Islet precursor cell (in vitro differentiated cells): Measurements from ENCODE around the gene TRIM37.
A peak's percentile ranks its signal among the peaks of the same experiment; 100 is the strongest.
"Not testable (repeated sequence)": the region's sequence is repeated elsewhere in the genome, so short reads cannot be mapped to it uniquely, and the experiment has no call there.

ENCODE experiments used
- DNase-seq: peaks from one replicate; pipeline ENCODE4 v3.0.0-alpha.2; 2018

Gene TRIM37

DNA sequence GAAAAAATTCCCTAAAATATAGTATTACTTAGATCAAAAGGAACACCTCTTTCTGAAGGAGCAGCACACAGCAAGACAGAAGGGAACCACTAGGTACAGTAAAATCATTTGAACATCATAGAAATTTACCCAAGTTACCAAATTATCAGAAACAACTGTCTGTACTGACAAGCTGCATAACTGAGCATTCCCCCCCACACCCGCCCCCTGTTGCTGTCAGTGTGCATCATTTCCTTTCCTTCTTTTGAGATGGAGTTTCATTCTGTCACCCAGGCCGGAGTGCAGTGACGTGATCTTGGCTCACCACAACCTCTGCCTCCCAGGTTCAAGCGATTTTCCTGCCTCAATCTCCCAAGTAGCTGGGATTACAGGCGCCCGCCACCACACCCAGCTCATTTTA is 120.7 kb downstream of the TRIM37 start:
- no peak for DNase-seq

DNA sequence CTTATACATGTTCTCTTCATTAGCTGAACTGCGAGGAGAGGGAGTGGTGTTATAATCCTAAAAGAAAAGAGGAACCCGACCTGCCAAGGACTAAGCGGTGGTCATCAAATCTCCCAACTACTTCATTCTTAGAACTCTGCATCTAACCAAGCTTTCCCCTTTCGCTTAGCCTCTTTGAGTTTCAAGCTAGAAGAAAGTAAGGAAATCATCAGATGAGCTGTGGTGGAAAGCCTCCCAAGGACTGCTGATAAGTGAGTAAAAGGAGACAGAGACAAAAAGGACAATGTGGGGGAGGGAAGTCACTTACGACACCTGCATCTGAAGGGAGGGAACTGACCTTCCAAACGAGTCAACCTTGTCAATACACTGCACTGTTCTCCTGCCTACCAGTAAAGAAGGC is 121.3 kb downstream of the TRIM37 start:
- DNase-seq, result no peak

DNA sequence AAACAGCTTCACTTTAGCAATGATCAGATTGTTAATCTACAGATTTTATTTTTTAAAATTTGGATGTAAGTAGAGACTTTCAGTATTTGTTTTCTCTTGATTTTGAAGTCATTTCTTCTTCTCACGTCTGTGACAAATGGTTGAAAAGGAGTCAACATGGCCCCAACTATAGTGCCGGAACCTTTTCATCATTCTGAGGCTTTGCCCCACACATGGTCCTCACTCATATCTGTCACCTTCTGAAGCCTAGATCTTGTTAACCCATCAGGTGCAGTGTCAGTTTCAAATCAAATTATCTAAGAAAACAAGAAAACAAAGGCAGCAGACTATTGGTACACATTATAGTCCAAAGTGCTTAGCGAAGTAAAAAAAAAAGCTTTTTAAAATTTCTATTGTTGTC is 124.1 kb downstream of the TRIM37 start:
- no peak for DNase-seq

DNA sequence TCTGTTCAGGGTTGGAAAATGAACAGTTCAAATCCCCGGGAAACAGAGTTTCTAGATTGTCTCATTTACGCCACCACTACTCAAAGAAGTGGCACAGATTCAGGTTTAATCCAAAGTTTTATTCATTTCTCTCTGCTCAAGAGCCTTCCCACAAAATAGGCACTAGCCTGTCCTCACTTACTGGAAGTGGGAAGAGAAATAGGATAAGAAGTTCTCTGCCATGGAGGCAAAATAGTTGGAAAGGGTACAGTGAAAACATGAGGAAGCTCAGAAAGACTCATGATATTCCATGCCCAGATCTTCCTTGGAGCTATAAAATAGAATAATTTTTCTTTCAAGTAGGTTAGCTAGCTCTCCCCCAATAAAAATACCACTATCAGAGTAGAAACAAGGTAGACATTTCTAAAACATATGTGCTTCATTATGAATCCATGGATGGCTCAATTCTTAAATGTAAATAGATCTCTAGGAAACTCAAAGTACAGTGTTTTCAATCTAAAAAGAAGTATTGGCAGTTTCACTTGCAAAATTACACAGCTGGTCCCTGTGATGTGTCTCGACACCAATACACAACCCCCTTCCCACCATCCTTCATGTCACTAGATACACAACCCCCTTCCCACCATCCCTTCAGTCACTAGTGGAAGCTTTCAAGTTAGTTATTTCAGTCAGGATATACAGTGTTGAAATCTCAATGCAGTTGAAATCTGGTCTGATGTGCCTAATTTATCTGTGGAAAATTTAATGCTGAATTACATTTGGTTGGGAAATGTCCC is 125.8 kb downstream of the TRIM37 start:
- DNase-seq, result no peak

DNA sequence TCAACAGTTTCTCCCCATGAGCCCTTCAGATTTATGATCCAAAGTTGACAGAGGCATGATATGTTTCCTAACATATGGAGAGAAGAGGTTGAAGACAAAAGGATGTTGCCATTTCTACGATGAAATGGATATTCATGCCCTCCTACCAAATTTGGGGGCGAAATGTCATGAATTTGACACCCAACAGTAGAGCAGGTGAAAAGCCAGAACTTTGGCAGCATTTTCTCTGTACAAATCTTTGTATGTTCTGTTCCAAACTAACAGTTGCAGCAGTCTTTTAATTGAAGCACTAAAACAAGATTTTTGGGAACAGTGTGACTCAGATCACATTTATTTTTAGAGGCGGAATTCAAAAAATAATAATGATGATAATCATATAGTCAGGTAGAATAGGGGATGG is 130.1 kb downstream of the TRIM37 start:
- DNase-seq, result no peak

DNA sequence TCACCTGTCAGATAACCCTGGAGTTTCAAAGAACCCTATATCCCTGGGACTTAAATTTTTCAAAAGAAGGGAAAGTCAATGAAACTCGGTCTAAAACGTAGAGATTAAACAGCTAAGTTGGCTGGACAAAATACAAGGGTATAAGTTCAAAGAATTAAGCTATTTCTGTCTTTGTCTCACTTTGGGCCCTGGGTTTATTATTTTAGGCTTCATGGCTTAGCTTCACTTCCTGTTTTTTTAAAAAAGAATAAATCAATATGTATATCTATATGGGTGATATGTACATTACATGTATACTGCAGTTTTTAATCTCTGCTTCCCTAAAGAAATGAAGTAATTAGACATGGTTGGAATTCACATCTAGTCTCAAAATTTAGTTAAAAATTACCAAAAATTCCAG is 132.3 kb downstream of the TRIM37 start:
- DNase-seq, result no peak

DNA sequence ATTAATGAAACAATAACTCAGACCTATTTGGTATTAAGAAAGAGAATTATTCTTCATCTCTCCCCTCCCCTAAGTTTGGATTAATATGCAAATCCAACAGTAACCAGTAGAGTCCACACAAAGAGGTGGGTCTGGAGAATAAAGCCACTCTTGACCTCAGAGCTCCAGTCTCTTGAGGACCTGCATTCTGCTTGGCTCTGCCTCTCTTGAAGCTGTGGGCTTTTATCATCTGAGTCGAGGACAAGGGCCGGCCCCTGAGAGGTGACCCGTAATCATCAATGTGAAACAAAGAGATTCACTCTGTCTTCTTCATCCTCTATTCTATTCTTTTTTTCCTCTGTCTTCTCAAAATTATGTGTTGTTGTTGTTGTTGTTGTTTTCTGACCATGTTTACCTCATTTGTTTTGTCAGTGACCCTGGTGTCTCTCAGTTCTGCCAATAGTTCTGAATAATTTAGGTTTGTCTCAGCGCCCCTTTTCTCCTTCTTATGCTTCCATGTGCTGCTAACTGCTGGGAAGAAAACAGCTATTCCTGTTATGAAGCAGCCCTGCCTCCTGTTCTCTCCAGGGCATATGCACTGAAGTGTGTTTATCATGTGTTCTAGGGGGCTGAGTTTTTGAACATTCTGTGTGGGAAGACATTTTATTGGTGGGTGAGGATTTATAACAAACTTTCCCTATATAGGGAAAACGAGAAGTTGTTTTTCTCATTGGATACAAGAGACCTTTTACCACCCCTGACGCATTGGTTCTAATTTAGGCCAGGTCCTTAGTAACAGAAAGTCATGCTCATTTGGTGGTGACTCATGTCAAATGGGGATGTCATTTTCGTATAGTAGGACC is 135.8 kb downstream of the TRIM37 start:
- peak; percentile 41 for DNase-seq

DNA sequence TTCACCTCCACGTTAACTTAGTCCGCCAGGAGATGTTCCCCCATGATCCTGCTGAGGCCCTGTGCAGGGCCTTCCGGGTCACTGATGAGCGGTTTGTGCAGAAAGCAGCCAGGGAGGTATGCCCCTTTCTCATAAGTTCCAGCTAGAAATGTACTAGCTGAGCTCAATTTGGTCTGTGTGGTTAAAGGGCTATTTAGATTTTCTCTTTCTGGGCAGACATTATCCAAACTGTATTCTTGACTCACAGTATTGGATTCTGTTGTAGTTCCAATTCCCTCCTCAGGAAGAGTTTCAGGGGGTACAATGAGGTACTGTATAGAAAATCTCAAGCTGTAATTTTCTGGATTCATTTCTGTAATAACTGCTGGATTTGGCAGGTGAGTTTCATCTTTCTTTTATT is 137.1 kb downstream of the TRIM37 start:
- DNase-seq, result peak; percentile 49

DNA sequence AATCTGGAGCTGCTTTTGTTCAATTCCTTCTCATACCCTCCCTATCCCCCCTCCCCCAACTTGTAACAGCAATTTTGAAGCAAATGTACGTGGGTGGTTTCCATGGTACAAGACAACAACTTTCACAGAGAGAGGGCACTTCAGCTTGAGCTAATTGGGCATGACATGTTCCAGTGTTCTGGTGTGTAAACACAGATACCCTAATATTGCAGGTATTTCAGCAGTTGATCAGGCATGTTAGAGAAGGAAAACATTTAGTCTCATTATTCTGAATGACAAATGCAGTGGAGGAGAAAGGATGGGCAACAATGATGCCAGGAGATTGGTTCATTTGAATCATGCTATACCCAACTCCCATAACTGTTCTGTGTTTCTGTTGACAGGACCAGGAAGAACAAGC is 137.5 kb downstream of the TRIM37 start:
- DNase-seq, result peak; percentile 34

DNA sequence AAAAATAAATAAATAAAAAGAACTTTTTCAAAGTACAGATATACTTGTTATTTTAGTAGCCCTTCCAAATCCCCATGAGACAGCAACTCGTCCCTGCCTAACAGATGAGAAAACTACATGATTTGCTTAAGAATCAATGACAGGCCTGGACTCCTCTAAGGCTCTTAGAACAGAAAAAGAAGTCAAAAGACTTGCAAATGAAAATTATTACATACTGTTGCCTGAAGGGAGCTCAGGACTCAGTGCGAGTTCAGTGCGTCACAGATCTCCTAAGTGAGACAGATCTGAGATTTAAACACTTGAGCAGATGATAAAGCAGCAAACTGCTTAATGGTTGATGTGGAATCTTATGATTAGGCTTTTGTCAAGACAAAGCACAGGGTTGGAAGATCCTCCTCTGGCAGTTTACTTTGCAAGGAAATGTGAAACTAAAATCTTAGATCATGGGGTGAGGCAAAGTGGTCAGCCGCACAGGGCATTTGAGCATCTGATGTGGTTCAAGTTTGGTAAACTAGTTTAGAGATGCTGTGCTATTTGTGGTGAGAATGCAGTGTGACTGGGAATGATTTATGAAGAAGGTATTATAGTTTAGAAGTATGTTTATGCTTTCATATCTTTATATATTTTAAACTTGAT is 138.1 kb downstream of the TRIM37 start:
- DNase-seq, result peak; percentile 35

DNA sequence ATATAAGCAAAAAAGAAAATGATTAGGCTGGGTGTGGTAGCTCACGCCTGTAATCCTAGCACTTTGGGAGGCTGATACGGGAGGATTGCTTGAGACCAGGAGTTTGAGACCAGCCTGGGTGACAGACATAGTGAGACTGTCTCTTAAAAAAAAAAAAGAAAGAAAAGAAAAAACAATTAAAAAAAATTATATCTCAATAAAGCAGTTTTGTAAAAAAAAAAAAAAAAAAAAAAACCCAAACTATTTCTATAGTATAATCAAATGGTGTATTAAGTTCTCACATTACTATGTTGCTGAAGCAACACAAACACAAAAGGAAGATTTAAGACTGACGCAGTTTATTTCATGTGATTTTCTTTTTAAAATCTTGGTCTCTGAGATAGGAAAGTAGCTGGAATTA is 140.5 kb downstream of the TRIM37 start:
- peak; percentile 8 for DNase-seq

DNA sequence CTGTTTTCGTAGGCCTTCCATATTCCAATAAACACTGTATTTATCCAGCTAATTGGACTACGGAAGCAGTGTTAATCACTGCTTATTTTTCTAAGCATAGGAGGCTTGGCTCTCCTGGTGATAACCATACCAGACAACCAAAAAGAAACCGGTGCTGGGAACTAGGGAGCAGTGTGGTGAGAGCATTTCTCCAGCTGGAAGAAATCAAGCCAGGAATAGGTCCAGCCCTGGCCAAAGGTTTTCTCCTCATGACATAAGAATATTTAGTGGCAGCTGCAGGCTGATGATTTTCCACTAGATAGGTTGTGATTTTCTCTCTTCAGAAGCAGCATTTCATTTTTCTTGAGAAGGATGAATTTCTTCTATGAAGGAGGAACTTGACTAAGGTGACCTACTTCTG is 141.5 kb downstream of the TRIM37 start:
- peak; percentile 32 for DNase-seq

DNA sequence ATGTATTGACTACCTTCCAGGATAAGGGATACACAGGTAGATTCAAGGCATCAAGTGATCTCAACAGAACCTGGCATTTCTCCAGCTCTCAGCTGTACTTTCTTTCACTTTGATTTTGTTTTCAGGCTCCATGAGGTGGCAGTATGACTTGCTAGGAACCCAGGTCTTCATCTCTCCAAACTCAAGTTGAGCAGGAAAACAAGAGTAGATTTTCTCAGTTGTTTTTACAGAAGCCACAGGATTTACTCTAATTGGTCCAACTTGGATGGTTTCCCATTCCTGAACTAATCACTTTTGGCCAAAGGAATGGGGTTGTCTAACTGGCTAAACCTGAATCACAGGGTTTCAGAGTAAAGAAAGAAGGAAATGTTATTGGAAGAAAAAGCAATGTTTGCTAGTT is 146.6 kb downstream of the TRIM37 start:
- DNase-seq, result peak; percentile 61

DNA sequence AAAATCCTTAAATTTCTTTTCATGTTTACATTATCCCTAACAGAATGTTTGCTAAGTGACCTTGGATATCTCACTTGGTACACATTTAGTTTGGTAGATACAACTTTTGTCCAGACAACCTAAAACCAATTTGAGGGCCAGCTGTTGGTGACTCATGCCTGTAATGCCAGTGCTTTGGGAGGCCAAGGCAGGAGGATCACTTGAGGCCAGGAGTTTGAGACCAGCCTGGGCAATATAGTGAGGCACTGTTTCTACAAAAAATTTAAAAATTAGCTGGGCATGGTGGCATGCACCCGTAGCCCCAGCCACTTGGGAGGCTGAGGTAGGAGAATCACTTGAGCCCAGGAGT is 149.0 kb downstream of the TRIM37 start:
- DNase-seq, result not testable (repeated sequence)

DNA sequence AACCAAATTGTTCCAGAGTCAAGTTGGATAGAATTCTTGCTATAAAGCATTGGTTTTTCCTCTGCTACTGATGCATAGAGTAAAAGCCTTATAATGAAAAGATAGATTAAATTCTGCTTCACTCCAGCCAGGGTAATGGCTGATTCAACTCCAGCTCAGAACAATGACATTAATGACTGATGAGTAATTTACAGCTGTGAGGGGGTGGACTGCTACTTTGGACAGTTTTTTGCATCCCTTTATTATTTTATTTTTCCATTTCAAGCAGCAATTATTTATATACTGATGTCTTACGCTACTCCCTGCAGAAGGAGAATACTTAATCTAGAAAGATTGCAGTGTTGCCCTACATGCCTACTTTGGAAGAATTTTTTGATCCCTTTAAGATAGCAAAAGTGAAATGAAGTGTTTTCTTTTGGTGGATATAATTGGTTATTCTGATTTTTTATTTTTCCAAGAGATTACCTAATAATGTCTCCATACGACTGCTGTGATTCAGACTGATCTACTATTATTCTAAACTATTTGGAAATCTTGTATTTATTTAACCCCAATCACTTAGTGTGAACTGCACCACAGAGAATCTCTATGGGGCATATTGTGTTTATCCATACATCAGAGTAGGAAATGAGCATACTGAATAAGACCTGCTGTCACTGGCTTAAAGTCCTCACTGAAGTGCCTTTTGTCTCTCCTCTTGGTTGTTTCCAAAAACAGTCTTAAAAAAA is 149.5 kb downstream of the TRIM37 start:
- DNase-seq, result no peak

DNA sequence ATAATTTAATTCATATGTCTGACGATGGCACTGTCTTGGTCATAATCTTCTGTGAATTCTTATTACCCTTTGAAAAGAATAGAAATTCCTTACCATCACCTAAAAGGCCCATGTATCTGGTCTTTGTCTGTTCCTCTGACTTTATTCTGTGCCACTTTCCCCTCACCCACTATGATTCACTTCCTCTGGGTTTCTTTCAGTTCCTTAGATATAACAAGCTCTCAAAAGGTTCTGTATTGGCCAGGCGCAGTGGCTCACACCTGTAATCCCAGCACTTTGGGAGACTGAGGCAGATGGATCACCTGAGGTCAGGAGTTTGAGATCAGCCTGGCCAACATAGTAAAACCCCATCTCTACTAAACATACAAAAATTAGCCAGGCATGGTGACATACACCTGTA is 152.3 kb downstream of the TRIM37 start:
- not testable (repeated sequence) for DNase-seq

DNA sequence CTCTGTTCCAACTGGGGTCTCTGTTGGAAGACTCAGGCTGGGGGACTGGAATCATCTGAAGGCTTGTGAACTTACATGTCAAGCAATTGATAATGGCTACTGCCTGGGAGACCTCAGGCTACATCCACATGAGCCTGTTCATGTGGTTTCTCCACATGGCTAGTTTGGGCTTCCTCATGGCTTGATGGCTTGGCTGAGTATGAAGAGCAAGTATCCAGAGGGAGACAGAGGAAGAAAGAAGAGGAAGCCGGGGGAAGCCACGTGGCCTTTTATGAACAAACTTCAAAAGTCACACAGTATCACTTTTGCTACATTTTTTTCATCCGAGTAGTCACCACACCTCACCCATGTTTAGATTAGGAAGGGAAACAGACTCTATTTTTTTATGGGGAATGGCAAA is 158.9 kb downstream of the TRIM37 start:
- DNase-seq, result no peak

DNA sequence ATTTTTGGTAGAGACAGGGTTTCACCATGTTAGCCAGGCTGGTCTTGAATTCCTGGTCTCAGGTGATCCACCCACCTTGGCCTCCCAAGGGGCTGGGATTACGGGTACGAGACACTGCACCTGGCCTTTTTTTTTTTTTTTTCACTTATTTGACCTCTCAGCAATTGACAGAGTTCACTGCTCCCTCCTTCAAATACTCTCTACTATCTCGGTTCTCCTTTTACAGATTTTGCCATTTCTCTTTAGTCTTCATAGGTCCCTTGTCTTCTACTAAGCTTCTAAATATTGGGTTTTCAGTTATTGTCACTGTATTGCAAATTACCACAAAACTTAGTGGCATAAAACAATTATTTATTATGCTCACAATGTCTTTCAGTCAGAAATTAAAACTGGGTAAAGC is 159.3 kb downstream of the TRIM37 start:
- DNase-seq, result no peak

DNA sequence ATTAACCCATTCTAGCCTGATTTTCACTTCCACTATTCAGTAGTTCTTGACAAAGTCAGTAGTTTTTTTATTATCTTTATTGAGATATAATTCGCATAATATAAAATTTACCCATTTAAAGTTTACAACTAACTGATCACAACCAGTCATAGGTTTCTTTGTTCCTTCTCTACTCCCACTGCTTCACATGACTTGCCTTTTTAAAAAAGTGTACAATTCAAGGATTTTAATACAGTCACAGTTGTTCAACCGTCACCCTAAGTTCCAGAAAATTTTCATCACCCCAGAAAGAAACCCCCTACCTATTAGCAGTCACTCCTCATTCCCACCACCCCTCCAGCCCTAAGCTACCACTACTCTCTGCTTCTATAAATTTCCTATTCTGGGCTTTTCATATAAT is 162.5 kb downstream of the TRIM37 start:
- DNase-seq, result no peak

DNA sequence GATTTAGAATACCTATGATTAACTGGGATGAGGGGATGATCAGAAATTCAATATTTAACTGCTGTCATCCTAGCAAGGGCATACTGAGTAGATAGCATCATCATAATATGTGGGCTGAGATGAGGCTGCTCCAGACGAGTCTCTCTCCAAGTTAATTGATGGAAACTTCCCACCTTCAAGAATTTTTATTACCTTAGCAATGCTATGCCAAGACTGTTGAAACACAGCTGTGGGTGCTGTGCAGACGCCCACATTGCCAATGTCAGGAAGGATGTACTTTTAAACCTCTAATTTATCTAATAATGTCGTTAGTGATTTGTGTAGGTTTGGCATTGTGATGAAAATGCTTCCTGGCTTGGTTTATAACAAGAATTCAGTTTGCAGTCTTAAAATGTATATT is 170.4 kb downstream of the TRIM37 start:
- no peak for DNase-seq

DNA sequence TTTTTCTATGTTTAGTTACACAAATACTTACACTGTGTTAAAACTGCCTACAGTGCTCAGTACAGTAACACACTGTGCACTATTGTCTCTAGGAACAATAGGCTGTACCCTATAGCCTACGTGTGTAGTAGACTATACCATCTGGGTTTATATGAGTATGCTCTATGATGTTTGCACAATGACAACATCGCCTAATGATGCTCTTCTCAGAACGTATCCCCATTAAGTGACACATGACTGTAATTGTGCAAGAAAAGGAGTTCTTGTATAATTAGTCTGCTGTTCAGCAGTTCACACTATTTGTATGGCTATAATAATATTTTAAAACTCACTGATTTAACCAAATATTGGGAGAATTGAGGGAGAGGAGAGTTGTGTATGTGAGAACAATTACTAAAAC is 173.7 kb downstream of the TRIM37 start:
- no peak for DNase-seq
